H4 (cell line): ENCODE data around the gene PAH. TPM values are rescaled to one million over a fixed set of nuclear protein-coding genes. Genes with fewer than 3 reads are reported as not detected.

Source experiments
- DNase-seq: peaks from one replicate; pipeline ENCODE4 v3.0.0-alpha.2; 2015; ENCODE audit warnings: low spot score
- total RNA-seq: library from RNA; depleted of rRNA; stranded (reverse); fragments of >200 nt; shearing (Covaris generic); gene quantifications from 2 replicates; pipeline ENCODE4 v1.2.3, GENCODE V29; 2014

PAH gene
- total RNA-seq, 1 experiment from 2014 or later, result 0.37 TPM

GRCh38 chr12:102950107-102950949 lies 33.3 kb upstream of the PAH start:
- no peak for DNase-seq

- peak; percentile 14 for DNase-seq
These were observed 31.9 kb upstream of the PAH start for GRCh38 chr12:102948941-102949352.

GRCh38 chr12:102946042-102946441 lies 29.0 kb upstream of the PAH start:
- DNase-seq, result no peak

GRCh38 chr12:102939670-102940222 lies 22.7 kb upstream of the PAH start:
- no peak for DNase-seq

- DNase-seq, result no peak
These were observed 22.0 kb upstream of the PAH start for GRCh38 chr12:102939059-102939458.

- DNase-seq, result no peak
These were observed 16.1 kb upstream of the PAH start for GRCh38 chr12:102933168-102933567.

GRCh38 chr12:102927220-102927619 lies 10.2 kb upstream of the PAH start:
- no peak for DNase-seq

GRCh38 chr12:102921240-102921639 lies 4.2 kb upstream of the PAH start:
- DNase-seq, result no peak

- DNase-seq, result no peak
These were observed 3.2 kb upstream of the PAH start for GRCh38 chr12:102920271-102920670.

- DNase-seq, result no peak
These were observed 1.8 kb upstream of the PAH start for GRCh38 chr12:102918840-102919239.

- no peak for DNase-seq
These were observed 605 bp downstream of the PAH start for GRCh38 chr12:102916252-102917025.

- DNase-seq, result no peak
These were observed 3.4 kb downstream of the PAH start for GRCh38 chr12:102913453-102914226.

GRCh38 chr12:102912258-102912657 lies 4.8 kb downstream of the PAH start:
- no peak for DNase-seq

- DNase-seq, result no peak
These were observed 5.7 kb downstream of the PAH start for GRCh38 chr12:102911320-102911719.

- DNase-seq, result no peak
These were observed 6.3 kb downstream of the PAH start for GRCh38 chr12:102910792-102911191.

GRCh38 chr12:102910137-102910536 lies 6.9 kb downstream of the PAH start:
- DNase-seq, result no peak

- DNase-seq, result no peak
These were observed 9.1 kb downstream of the PAH start for GRCh38 chr12:102907918-102908317.

- no peak for DNase-seq
These were observed 11.8 kb downstream of the PAH start for GRCh38 chr12:102905229-102905628.

GRCh38 chr12:102903337-102904007 lies 13.6 kb downstream of the PAH start:
- DNase-seq, result no peak

GRCh38 chr12:102902093-102902492 lies 15.0 kb downstream of the PAH start:
- DNase-seq, result no peak

GRCh38 chr12:102900389-102900788 lies 16.7 kb downstream of the PAH start:
- DNase-seq, result no peak
